ENCODE data around the gene KLHL2.

- TF ChIP-seq TARDBP (IDR thresholded peaks at IDR 0.05) (no peak), ZNF384 (IDR thresholded peaks at IDR 0.05) (no peak), BHLHE40 (IDR thresholded peaks at IDR 0.05; ENCODE audit: borderline replicate concordance) (no peak), SP1 (IDR thresholded peaks at IDR 0.05) (no peak), ARNT (IDR thresholded peaks at IDR 0.05) (no peak), LEF1 (IDR thresholded peaks at IDR 0.05; ENCODE audit: borderline replicate concordance) (no peak), ELF4 (IDR thresholded peaks at IDR 0.05) (no peak), CTBP1 (IDR thresholded peaks at IDR 0.05; ENCODE audit: borderline replicate concordance) (no peak), FOXA1 (IDR thresholded peaks at IDR 0.05) (no peak), L3MBTL2 (conservative IDR thresholded peaks at IDR 0.05) (no peak)
These were observed 14.9 kb upstream of the KLHL2 start for GRCh38 chr4:165192500-165192898.

Data from HEK293T (cell line).